ENCODE results near the gene CPPED1. TPM values are rescaled to one million over a fixed set of nuclear protein-coding genes. Genes with fewer than 3 reads are reported as not detected.

CPPED1 gene
- total RNA-seq, 1 donor from 2014 or later, result 15.2 TPM

GRCh38 chr16:12653820-12654392 lies 149.8 kb downstream of the CPPED1 start:
- peaks cover 1% of the 10 kb centered on the region for H3K9me3 Mint-ChIP-seq
- TF ChIP-seq CTCF (conservative IDR thresholded peaks at IDR 0.05), result no peak
- peaks cover 15% of the 10 kb centered on the region for H3K27me3 Mint-ChIP-seq
- no peak for DNase-seq (ENCODE audit: extremely low spot score, unreplicated experiment)
- no peak overlapping the region for H3K27ac Mint-ChIP-seq
- H3K36me3 Mint-ChIP-seq, result no peaks in the 10 kb centered on the region
- no peak overlapping the region for H3K4me3 Mint-ChIP-seq
- H3K4me1 Mint-ChIP-seq (ENCODE audit: unreplicated experiment), result no peaks in the 10 kb centered on the region

- no peak overlapping the region for H3K4me3 Mint-ChIP-seq
- H3K4me1 Mint-ChIP-seq (ENCODE audit: unreplicated experiment), result no peaks in the 10 kb centered on the region
- no peak for TF ChIP-seq CTCF (conservative IDR thresholded peaks at IDR 0.05)
- H3K9me3 Mint-ChIP-seq, result peaks cover 7% of the 10 kb centered on the region
- no peak for DNase-seq (ENCODE audit: extremely low spot score, unreplicated experiment)
- no peak overlapping the region for H3K27ac Mint-ChIP-seq
- H3K36me3 Mint-ChIP-seq, result no peaks in the 10 kb centered on the region
- peaks cover 15% of the 10 kb centered on the region for H3K27me3 Mint-ChIP-seq
Measured at GRCh38 chr16:12652924-12653323, 150.8 kb downstream of the CPPED1 start.

GRCh38 chr16:12651765-12652512 lies 151.7 kb downstream of the CPPED1 start:
- Mint-ChIP-seq H3K36me3 (no peaks in the 10 kb centered on the region), H3K9me3 (peaks cover 7% of the 10 kb centered on the region), H3K4me1 (ENCODE audit: unreplicated experiment) (no peaks in the 10 kb centered on the region), H3K4me3 (no peak overlapping the region), H3K27me3 (peaks cover 19% of the 10 kb centered on the region), H3K27ac (no peak overlapping the region)
- no peak for TF ChIP-seq CTCF (conservative IDR thresholded peaks at IDR 0.05)
- no peak for DNase-seq (ENCODE audit: extremely low spot score, unreplicated experiment)

GRCh38 chr16:12649356-12649755 lies 154.3 kb downstream of the CPPED1 start:
- Mint-ChIP-seq H3K27ac (no peak overlapping the region), H3K27me3 (peaks cover 19% of the 10 kb centered on the region), H3K9me3 (peaks cover 7% of the 10 kb centered on the region), H3K36me3 (no peaks in the 10 kb centered on the region), H3K4me1 (ENCODE audit: unreplicated experiment) (no peaks in the 10 kb centered on the region), H3K4me3 (no peak overlapping the region)
- DNase-seq (ENCODE audit: extremely low spot score, unreplicated experiment), result no peak
- no peak for TF ChIP-seq CTCF (conservative IDR thresholded peaks at IDR 0.05)

- Mint-ChIP-seq H3K27ac (no peak overlapping the region), H3K9me3 (peaks cover 7% of the 10 kb centered on the region), H3K36me3 (no peaks in the 10 kb centered on the region), H3K4me1 (ENCODE audit: unreplicated experiment) (no peaks in the 10 kb centered on the region), H3K4me3 (no peak overlapping the region), H3K27me3 (peaks cover 12% of the 10 kb centered on the region)
- DNase-seq (ENCODE audit: extremely low spot score, unreplicated experiment), result no peak
- TF ChIP-seq CTCF (conservative IDR thresholded peaks at IDR 0.05), result no peak
Measured at GRCh38 chr16:12646490-12647274, 157.0 kb downstream of the CPPED1 start.
